ENCODE results near the gene THEM5. TPM values are rescaled to one million over a fixed set of nuclear protein-coding genes. Genes with fewer than 3 reads are reported as not detected.

The THEM5 gene
- total RNA-seq, 1 experiment from 2014 or later = not detected

DNA sequence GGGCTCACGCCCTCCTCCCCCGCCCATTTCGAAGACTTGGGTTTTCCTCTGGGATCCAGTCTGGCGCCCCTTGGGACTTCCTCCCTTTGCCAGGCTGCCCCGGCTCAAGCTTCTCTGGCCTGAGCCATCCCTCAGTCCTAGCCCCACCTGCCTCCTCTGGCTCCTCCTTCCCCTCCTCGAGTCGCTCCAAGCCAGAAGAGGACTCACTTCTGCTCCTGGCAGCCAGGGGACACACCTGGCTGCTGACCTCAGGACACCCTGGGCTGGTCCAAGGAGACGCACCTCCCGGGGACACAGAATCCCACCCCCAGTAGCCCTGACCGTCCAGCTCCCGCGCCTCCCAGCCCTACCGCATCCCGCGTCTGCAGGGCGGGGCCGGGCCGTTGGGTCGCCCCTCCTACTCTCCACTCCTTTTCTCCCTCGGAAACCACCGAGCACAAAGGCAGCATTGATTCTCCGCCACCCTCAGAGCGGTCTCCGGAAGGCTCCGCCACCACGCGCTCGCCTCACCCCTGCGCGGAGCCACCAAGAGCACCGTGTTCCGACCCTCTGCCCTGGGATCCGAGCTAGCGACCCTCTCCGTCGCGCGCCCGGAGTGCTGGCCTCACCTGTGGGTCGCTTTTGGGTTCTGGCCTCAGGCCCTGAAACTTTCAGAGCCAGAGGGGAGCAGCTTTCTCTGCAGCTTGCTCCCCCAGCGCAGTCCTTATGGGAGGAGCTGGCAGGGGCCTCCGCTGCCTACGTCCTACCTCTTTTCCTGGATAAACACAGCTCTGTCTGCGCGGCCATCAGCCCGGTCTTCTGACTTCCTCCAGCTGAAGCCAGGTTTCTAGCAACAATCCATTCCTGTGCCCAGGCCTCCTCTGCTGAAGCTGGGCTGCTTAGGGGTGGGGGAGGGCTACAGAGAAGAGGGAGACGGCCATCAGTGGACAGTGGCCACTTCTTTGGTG is 13.8 kb downstream of the THEM5 start, which contains the start of gene C2CD4D:
C2CD4D (minus strand) TSS at position 364 of the 947 bp plus-strand sequence. CDS start 831 bp downstream, outside the sequence.
- Histone ChIP-seq H3K27me3 (ENCODE audit: control insufficient read depth, insufficient read depth, low read length) (peaks cover 33% of the 10 kb centered on the region), H3K4me3 (ENCODE audit: insufficient read depth, low read depth, low read length) (peak within 1 kb of the TSS; percentile 57), H3K36me3 (replicated peaks; ENCODE audit: control insufficient read depth, insufficient read depth, low read length) (no peaks in the 10 kb centered on the region)
- peak; percentile 95 for DNase-seq

DNA sequence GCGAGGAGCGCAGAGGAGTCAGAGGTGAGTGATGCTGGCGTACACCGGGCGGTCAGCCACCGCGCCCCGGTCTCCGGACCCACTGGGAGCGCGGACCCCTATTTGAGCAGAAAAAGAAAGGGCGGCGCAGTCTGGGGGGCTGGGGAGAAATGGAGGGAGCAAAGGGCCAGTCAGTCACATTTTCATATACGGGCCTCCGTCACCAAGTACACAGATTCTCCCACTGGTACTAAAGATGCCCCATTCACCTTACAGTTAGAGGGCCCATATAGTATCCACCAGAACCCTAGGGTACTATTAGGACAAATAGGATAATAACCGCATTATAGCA is 14.5 kb downstream of the THEM5 start:
- no peak for DNase-seq
- Histone ChIP-seq H3K36me3 (replicated peaks; ENCODE audit: control insufficient read depth, insufficient read depth, low read length) (no peaks in the 10 kb centered on the region), H3K27me3 (ENCODE audit: control insufficient read depth, insufficient read depth, low read length) (peaks cover 33% of the 10 kb centered on the region), H3K4me3 (ENCODE audit: insufficient read depth, low read depth, low read length) (peak overlapping the region; percentile 57)

DNA sequence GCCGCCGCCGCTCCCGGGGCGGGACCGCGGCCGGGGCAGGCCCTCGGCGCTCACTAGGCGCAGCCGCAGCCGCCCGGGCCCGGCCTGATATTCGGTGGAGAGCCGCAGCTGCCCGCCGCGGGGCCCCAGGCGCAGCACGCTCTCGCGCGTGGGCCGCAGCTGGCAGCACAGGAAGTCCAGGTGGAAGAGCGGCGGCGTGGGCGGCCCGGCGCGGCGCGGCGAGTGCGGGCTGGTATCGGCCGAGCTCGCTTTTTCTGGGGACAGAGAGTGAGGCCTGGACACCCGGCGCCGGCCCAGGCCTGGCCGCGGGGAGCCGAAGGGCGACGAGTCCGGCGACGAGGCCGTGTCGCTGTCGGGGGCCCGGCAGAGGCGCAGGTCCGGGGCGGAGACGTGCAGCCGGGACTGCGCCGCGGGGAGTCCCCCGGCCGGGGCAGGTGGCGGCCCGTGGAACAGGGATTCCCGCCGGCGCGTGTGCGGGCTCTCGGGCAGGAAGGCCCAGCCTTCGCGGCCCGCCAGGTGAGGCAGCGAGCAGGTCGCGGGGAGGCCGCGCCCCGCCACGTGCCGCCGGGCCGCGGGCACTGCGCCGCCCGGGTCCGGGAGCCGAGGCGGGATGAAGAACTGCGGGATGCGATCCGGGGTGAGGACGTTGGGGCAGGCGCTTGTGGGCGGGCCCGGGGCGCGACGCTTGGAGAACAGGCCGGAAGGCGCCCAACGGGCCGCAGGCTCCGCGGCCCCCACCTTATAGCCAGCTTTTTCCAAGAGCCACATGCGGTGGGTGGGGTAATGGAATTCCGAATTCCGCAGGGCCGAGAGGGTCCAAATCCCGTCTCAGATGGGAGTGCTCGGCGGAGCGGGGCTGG is 15.1 kb downstream of the THEM5 start:
- peak; percentile 90 for DNase-seq
- Histone ChIP-seq H3K27me3 (ENCODE audit: control insufficient read depth, insufficient read depth, low read length) (peaks cover 33% of the 10 kb centered on the region), H3K36me3 (replicated peaks; ENCODE audit: control insufficient read depth, insufficient read depth, low read length) (no peaks in the 10 kb centered on the region), H3K4me3 (ENCODE audit: insufficient read depth, low read depth, low read length) (peak overlapping the region; percentile 57)

DNA sequence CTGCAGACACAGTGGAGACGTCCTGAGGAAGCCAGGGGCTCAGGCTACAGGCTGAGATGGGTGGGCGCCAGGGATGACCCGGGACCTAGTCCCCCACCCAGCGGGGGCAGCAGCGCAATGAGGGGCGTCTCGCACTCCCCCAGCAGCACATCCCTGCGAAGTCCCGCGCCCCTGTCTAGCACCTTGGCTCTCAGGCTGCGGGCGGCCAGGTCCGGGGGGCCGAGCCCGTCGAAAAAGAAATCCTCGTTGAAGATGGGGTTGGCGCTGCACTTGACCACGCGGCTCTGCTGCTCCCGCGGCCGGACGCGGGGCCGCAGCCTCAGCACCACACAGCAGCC is 15.7 kb downstream of the THEM5 start:
- peaks cover 33% of the 10 kb centered on the region for H3K27me3 ChIP-seq (ENCODE audit: control insufficient read depth, insufficient read depth, low read length)
- peak overlapping the region; percentile 57 for H3K4me3 ChIP-seq (ENCODE audit: insufficient read depth, low read depth, low read length)
- DNase-seq = no peak
- no peaks in the 10 kb centered on the region for H3K36me3 ChIP-seq (replicated peaks; ENCODE audit: control insufficient read depth, insufficient read depth, low read length)

DNA sequence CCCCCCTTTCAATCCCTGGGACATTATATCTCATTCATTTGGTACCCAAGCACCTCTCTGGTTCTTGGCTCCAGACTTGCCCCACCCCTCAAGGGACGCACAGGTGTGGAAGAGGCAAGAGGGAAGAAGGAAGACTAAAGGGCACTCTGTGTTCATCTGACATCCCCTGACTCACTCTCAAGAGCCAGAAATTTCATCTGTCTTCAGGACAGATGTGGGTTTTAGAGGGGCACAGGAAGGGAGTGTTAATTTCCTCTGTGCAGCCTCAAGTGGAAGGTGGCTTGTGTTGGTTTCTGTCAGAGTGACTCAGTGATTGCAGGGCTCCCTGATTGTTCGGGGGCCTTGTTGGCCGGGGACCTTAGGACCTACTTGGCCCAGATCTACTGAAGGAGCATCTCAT is 16.3 kb downstream of the THEM5 start:
- Histone ChIP-seq H3K36me3 (replicated peaks; ENCODE audit: control insufficient read depth, insufficient read depth, low read length) (no peaks in the 10 kb centered on the region), H3K27me3 (ENCODE audit: control insufficient read depth, insufficient read depth, low read length) (peaks cover 33% of the 10 kb centered on the region), H3K4me3 (ENCODE audit: insufficient read depth, low read depth, low read length) (no peak overlapping the region)
- no peak for DNase-seq

DNA sequence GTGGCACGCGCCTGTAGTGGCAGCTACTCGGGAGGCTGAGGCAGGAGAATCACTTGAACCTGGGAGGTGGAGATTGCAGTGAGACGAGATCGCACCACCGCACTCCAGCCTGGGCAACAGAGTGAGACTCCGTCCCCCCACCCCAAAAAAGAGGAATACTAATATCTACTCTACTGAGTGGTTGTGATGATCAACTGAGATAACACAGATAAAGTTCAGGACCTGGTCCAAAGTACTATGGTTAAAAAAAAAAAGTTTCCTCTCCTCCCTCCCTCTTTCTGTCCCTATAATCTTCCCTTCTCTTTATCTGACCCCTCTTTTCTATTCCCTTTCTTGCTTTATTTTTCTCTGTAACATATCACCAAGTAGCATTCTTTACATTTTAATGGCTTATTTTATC is 17.9 kb downstream of the THEM5 start:
- DNase-seq = no peak
- Histone ChIP-seq H3K27me3 (ENCODE audit: control insufficient read depth, insufficient read depth, low read length) (peaks cover 32% of the 10 kb centered on the region), H3K36me3 (replicated peaks; ENCODE audit: control insufficient read depth, insufficient read depth, low read length) (no peaks in the 10 kb centered on the region), H3K4me3 (ENCODE audit: insufficient read depth, low read depth, low read length) (no peak overlapping the region)

DNA sequence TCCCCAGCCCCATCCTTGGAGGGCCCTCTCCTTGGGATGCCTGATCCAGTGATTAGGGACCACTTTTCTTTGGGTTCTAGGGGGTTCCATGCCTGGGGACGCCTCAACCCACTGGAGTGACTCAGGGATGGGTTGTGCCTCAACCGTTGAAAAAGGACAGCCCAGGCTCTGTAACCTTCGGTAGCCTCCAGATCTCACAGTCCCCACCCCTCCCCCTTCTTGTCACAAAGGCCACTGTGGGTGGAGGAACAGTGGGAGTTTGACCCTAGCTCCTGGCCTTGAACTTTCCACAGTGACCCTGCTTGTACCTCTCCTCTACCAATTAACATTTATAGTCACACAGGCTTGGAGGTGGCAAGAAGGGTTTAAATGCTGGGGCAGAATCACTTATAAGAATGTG is 19.3 kb downstream of the THEM5 start:
- Histone ChIP-seq H3K27me3 (ENCODE audit: control insufficient read depth, insufficient read depth, low read length) (peaks cover 26% of the 10 kb centered on the region), H3K4me3 (ENCODE audit: insufficient read depth, low read depth, low read length) (no peak overlapping the region), H3K36me3 (replicated peaks; ENCODE audit: control insufficient read depth, insufficient read depth, low read length) (no peaks in the 10 kb centered on the region)
- no peak for DNase-seq

DNA sequence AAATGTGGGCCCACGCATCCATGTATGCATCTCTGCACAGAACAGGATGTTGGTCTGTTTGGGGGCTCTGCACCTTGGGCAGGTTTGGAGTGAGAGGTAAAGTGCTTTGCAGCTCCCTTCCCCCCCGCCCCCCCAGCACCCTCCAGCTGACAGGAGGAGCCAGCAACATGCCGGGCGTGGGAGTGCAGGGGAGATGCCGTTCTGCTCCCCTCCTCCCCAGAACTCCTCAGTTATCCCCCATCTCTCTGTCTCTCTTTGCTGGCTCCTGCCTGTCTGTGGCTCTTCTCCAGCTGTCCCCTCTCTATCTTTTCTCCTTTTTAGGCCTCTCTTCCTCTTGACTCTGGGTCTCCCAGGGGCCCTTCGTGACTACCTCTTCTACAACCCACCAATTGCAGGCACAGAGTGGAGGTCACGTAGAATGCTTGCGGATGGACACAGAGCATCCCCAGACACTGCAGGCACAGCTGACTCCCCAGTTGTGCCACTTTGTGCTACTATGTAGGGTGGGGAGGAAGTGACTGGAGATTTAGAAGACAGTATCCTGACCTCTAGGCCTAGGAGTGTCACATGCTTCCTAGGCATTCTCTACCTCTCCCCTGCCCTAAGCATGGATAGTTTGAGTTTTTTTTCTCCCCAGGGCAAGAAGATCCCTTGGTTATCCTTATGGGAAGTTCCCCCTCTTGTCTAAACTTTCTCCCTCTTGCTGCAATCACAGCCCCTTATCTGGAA is 20.2 kb downstream of the THEM5 start:
- peaks cover 17% of the 10 kb centered on the region for H3K27me3 ChIP-seq (ENCODE audit: control insufficient read depth, insufficient read depth, low read length)
- no peak for DNase-seq
- H3K36me3 ChIP-seq (replicated peaks; ENCODE audit: control insufficient read depth, insufficient read depth, low read length) = no peaks in the 10 kb centered on the region
- no peak overlapping the region for H3K4me3 ChIP-seq (ENCODE audit: insufficient read depth, low read depth, low read length)

DNA sequence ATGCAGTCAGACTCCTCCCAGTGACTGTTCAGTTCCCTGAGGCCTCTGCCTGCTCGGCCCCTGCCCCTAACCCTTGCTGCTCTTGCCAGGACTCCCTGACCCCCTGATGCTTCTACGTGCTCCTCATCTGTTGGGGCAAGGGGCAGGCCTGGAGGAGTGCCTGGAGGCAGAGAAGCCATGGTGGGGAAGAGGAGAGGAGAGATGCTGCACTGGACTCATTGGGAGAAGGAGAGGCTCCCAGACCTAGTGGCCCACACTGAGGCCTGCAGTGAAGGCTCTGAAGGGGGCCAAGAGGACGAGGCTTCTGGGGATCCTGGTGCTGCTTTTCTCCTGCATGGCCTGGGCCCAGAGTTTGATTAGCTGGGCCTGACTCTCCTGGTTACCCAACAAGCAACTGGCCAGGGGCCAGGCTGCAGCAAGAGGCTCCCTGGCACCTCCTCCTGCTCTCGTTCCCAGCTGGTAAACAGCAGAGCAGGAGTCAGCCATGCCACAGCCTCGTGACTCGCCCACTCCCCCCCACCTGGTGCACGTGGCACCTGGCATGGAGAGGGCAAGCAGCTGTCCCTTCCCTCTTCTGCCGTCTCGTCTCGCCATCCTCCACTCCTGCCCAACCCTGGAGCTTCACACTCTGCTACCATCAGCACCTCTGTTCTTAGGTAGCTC is 21.1 kb downstream of the THEM5 start:
- no peak for DNase-seq
- no peaks in the 10 kb centered on the region for H3K36me3 ChIP-seq (replicated peaks; ENCODE audit: control insufficient read depth, insufficient read depth, low read length)
- H3K4me3 ChIP-seq (ENCODE audit: insufficient read depth, low read depth, low read length) = no peak overlapping the region
- peaks cover 8% of the 10 kb centered on the region for H3K27me3 ChIP-seq (ENCODE audit: control insufficient read depth, insufficient read depth, low read length)

DNA sequence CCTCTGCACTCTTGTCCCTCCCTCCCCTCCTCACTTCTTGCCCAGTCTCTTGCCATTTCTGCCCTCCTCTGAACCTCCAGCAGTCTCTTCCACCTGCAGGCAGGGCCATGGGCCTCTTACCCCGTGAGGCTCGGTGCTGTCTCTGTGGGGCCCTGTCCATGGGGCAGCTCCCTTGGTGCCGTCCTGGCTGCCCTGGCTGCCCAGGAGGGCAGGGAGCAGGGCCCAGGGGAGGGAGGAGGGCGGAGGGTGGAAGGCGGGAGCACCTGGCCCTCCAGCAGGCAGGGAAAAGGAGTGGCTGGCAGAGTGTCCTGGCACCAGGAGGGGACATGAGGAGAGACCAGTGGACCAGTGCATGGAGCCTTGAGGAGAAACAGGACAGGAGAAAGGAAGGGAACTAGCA is 21.9 kb downstream of the THEM5 start, which contains the start of gene RORC:
RORC (minus strand) TSS at position 198 of the 400 bp plus-strand sequence; CDS start at position 160, 38 bp downstream.
- Histone ChIP-seq H3K27me3 (ENCODE audit: control insufficient read depth, insufficient read depth, low read length) (no peaks in the 10 kb centered on the region), H3K36me3 (replicated peaks; ENCODE audit: control insufficient read depth, insufficient read depth, low read length) (no peaks in the 10 kb centered on the region), H3K4me3 (ENCODE audit: insufficient read depth, low read depth, low read length) (no peak within 1 kb of the TSS)
- DNase-seq = no peak

DNA sequence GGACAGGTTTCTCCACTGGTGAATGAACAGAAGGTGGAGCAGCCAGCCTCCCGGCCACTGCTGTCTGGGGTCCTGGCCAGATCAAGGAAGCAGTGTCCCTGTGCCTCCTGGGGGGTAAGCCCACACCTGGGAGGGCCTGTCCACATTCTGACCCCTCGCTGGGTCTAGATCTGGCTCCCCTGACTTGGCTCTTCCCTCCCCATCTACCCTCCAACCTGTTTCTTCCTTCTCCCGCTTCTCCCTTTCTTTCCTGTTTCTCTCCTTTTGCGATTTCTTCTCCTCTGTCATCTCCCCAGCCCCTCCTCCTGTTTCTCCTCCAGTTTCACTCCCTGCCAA is 22.3 kb downstream of the THEM5 start:
- Histone ChIP-seq H3K27me3 (ENCODE audit: control insufficient read depth, insufficient read depth, low read length) (no peaks in the 10 kb centered on the region), H3K4me3 (ENCODE audit: insufficient read depth, low read depth, low read length) (no peak overlapping the region), H3K36me3 (replicated peaks; ENCODE audit: control insufficient read depth, insufficient read depth, low read length) (no peaks in the 10 kb centered on the region)
- DNase-seq = no peak

DNA sequence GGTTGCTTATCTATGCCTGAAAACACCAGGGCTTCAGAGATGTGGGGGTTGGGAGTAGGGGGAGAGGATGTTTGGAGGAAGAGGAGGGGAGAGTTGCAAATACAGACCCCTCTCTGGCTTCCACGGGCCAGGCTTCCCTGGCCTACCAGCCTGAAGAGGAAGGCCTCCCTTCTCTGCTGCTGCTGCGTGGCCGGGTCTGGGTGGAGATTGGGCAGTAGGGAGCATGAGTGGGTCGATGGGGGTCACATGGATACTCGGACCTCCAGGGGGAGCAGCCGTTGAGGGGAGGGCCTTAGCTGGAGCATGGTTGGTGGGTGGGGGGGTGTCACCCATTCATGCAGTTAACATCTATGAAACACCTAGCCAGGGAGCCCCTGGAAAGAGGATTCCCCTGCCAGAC is 23.5 kb downstream of the THEM5 start:
- Histone ChIP-seq H3K36me3 (replicated peaks; ENCODE audit: control insufficient read depth, insufficient read depth, low read length) (no peaks in the 10 kb centered on the region), H3K4me3 (ENCODE audit: insufficient read depth, low read depth, low read length) (no peak overlapping the region), H3K27me3 (ENCODE audit: control insufficient read depth, insufficient read depth, low read length) (no peaks in the 10 kb centered on the region)
- DNase-seq = no peak

DNA sequence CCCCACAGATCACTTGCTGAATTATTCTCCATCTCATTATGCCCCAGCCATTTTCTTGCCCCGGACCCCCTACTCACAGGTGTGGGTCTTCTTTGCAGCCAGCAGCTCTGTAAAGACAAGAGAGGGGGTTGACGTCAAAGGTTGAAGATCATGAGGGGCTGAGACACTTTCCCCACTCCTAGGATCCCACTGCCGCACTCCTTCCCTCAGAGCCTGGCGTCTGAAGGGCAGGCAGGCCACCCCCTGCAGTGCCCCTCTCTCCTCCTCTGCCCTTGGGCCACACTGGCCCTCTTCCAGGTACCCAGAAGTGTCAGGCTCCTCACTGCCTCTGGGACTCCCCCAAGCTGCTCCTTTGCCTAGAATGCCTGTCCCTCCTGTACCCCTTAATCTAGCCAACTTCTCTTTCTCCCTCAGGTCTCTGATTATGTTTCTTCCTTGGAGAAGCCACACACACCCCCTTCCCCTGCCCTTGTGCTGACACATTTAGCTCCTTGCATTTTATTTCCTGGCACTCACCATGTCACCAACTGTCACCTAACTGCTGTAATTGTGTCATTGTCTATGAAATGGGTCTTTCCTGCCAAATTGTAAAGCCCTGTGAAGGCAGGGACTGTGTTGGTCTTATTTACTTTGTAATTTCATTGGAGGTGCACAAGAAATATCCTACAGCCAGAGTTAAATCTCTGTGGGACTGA is 24.0 kb downstream of the THEM5 start:
- H3K36me3 ChIP-seq (replicated peaks; ENCODE audit: control insufficient read depth, insufficient read depth, low read length) = no peaks in the 10 kb centered on the region
- DNase-seq = peak; percentile 75
- H3K27me3 ChIP-seq (ENCODE audit: control insufficient read depth, insufficient read depth, low read length) = no peaks in the 10 kb centered on the region
- no peak overlapping the region for H3K4me3 ChIP-seq (ENCODE audit: insufficient read depth, low read depth, low read length)

All from H7 (cell line).